ENCODE data around the gene EFEMP2.
"Not testable (repeated sequence)": the region's sequence is repeated elsewhere in the genome, so short reads cannot be mapped to it uniquely, and the experiment has no call there.

EFEMP2 gene

GRCh38 chr11:65854852-65855837, 17.5 kb downstream of the EFEMP2 start:
- no peak for DNase-seq (ENCODE audit: low read depth in 1 of 2, low spot score in 1 of 2)

- no peak for DNase-seq (ENCODE audit: low read depth in 1 of 2, low spot score in 1 of 2)
Observed at GRCh38 chr11:65854161-65854592, 18.4 kb downstream of the EFEMP2 start.

- no peak for DNase-seq (ENCODE audit: low read depth in 1 of 2, low spot score in 1 of 2)
Observed at GRCh38 chr11:65853246-65853979, 19.2 kb downstream of the EFEMP2 start.

- no peak for DNase-seq (ENCODE audit: low read depth in 1 of 2, low spot score in 1 of 2)
Observed at GRCh38 chr11:65852508-65853245, 19.9 kb downstream of the EFEMP2 start.

- no peak for DNase-seq (ENCODE audit: low read depth in 1 of 2, low spot score in 1 of 2)
Observed at GRCh38 chr11:65851811-65852507, 20.6 kb downstream of the EFEMP2 start.

- no peak for DNase-seq (ENCODE audit: low read depth in 1 of 2, low spot score in 1 of 2)
Observed at GRCh38 chr11:65851083-65851579, 21.5 kb downstream of the EFEMP2 start.

- no peak for DNase-seq (ENCODE audit: low read depth in 1 of 2, low spot score in 1 of 2)
Observed at GRCh38 chr11:65850217-65851082, 22.1 kb downstream of the EFEMP2 start.

GRCh38 chr11:65849771-65850216, 22.8 kb downstream of the EFEMP2 start:
- DNase-seq (ENCODE audit: low read depth in 1 of 2, low spot score in 1 of 2) = no peak

GRCh38 chr11:65849366-65849765, 23.2 kb downstream of the EFEMP2 start:
- DNase-seq (ENCODE audit: low read depth in 1 of 2, low spot score in 1 of 2) = no peak

GRCh38 chr11:65848693-65849092, 23.9 kb downstream of the EFEMP2 start:
- DNase-seq (ENCODE audit: low read depth in 1 of 2, low spot score in 1 of 2) = not testable (repeated sequence)

GRCh38 chr11:65847746-65848145, 24.9 kb downstream of the EFEMP2 start:
- no peak for DNase-seq (ENCODE audit: low read depth in 1 of 2, low spot score in 1 of 2)

- no peak for DNase-seq (ENCODE audit: low read depth in 1 of 2, low spot score in 1 of 2)
Observed at GRCh38 chr11:65844231-65844872, 28.2 kb downstream of the EFEMP2 start.

- DNase-seq (ENCODE audit: low read depth in 1 of 2, low spot score in 1 of 2) = no peak
Observed at GRCh38 chr11:65843811-65844210, 28.8 kb downstream of the EFEMP2 start.

- DNase-seq (ENCODE audit: low read depth in 1 of 2, low spot score in 1 of 2) = no peak
Observed at GRCh38 chr11:65842144-65842543, 30.5 kb downstream of the EFEMP2 start.

GRCh38 chr11:65834202-65834601, 38.4 kb downstream of the EFEMP2 start:
- no peak for DNase-seq (ENCODE audit: low read depth in 1 of 2, low spot score in 1 of 2)

- peak; percentile 89 to 92 for DNase-seq (ENCODE audit: low read depth in 1 of 2, low spot score in 1 of 2)
Observed at GRCh38 chr11:65833297-65834030, 39.1 kb downstream of the EFEMP2 start, which contains the start of gene SNX32. SNX32 (plus strand) TSS chr11:65833963; CDS start chr11:65834066, 103 bp downstream.

- not testable (repeated sequence) for DNase-seq (ENCODE audit: low read depth in 1 of 2, low spot score in 1 of 2)
Observed at GRCh38 chr11:65832231-65832630, 40.4 kb downstream of the EFEMP2 start.

GRCh38 chr11:65829459-65829858, 43.1 kb downstream of the EFEMP2 start:
- no peak for DNase-seq (ENCODE audit: low read depth in 1 of 2, low spot score in 1 of 2)

Measured in stimulated activated CD4-positive, alpha-beta T cell treated with anti-CD3 and anti-CD28 coated beads, Interleukin-15, amount 100 ng/mL, for 1 hour (primary cell).